Endothelial cell of umbilical vein (primary cell): ENCODE results near the gene SYNDIG1. TPM values are rescaled to one million over a fixed set of nuclear protein-coding genes. Genes with fewer than 3 reads are reported as not detected.

Source experiments
- BruUV-seq: library from RNA; stranded (reverse); fragments of 400-500 nt; replicated peaks from 2 replicates; lab custom pipeline; 2021; lab: Mats Ljungman, UMichigan
- CTCF ChIA-PET: fragments of 300-600, 350-600 bp; sonication (Branson Sonifier 250); formaldehyde crosslinking; loops from one replicate; lab custom pipeline; 2021; ENCODE audit warnings: antibody characterized with exemption, inconsistent platforms; lab: Charles Lee
- POLR2A ChIA-PET: fragments of 300-600, 350-600 bp; sonication (Branson Sonifier 250); formaldehyde crosslinking; loops from one replicate; lab custom pipeline; 2021; ENCODE audit warnings: antibody characterized with exemption, inconsistent platforms; lab: Charles Lee
- DNase-seq: peaks from one replicate; pipeline ENCODE4 v3.0.0-alpha.2; 2011; ENCODE audit warnings: low read depth, low spot score
- FAIRE-seq: peaks from 2 replicates; lab custom pipeline; 2011; peaks lifted over from hg19 to GRCh38; lab: Jason Lieb, UNC
- H2AFZ ChIP-seq: 2 replicates; pipeline ENCODE4 v1.6.0; 2012; ENCODE audit warnings: low read depth, low read length, control low read depth, inconsistent platforms
- H3K27ac ChIP-seq: 2 replicates; pipeline ENCODE4 v1.5.1; 2011; ENCODE audit warnings: low read depth, mild to moderate bottlenecking, control low read depth, low read length, moderate library complexity; ENCODE audit not compliant: insufficient read depth
- H3K27me3 ChIP-seq, 2 experiments: 2 replicates each; pipeline versions ENCODE4 v1.6.0 to v1.6.1; 2011; ENCODE audit warnings: low read length in 2 of 2, mixed read lengths in 1 of 2; ENCODE audit not compliant: control insufficient read depth in 2 of 2, insufficient read depth in 2 of 2
- H3K36me3 ChIP-seq, 2 experiments: 2 replicates in 1 of 2; 3 replicates in 1 of 2; pipeline ENCODE4 v1.5.1; 2011; ENCODE audit warnings: low read length in 2 of 2, mild to moderate bottlenecking in 1 of 2, moderate library complexity in 1 of 2; ENCODE audit not compliant: control insufficient read depth in 2 of 2, insufficient read depth in 2 of 2; ENCODE audit errors: extremely low read depth in 1 of 2
- H3K4me1 ChIP-seq: 3 replicates; pipeline ENCODE4 v1.5.1; 2011; ENCODE audit warnings: mild to moderate bottlenecking, low read length; ENCODE audit not compliant: control insufficient read depth, insufficient read depth; ENCODE audit errors: extremely low read depth
- H3K4me2 ChIP-seq: 2 replicates; pipeline ENCODE4 v1.6.1; 2011; ENCODE audit warnings: low read length, control low read depth, mixed read lengths; ENCODE audit not compliant: insufficient read depth
- H3K4me3 ChIP-seq, 3 experiments: fragments of 200-600 bp in 1 of 3; sonication (generic), shearing (Covaris generic) in 1 of 3; replicated peaks in 1 of 3; 2 replicates each; pipeline ENCODE4 v1.5.1; 2011 to 2016; ENCODE audit warnings: control low read depth in 3 of 3, low read length in 3 of 3, mild to moderate bottlenecking in 2 of 3, inconsistent platforms in 1 of 3, low read depth in 1 of 3, moderate library complexity in 1 of 3; ENCODE audit not compliant: insufficient read depth in 1 of 3
- H3K79me2 ChIP-seq: 2 replicates; pipeline ENCODE4 v1.6.0; 2012; ENCODE audit warnings: low read length, inconsistent platforms; ENCODE audit not compliant: control insufficient read depth, insufficient read depth
- H3K9ac ChIP-seq: replicated peaks from 2 replicates; pipeline ENCODE3; 2011; ENCODE audit warnings: low read length, control low read depth; ENCODE audit not compliant: insufficient read depth; ENCODE audit errors: extremely low read depth
- H3K9me1 ChIP-seq: replicated peaks from 3 replicates; pipeline ENCODE4 v1.6.0; 2011; ENCODE audit warnings: mild to moderate bottlenecking, low read length; ENCODE audit not compliant: control insufficient read depth, insufficient read depth; ENCODE audit errors: extremely low read depth
- H3K9me3 ChIP-seq: replicated peaks from 2 replicates; pipeline ENCODE4 v1.5.1; 2012; ENCODE audit warnings: low read length, inconsistent platforms; ENCODE audit not compliant: control insufficient read depth, insufficient read depth
- H4K20me1 ChIP-seq: replicated peaks from 2 replicates; pipeline ENCODE3; 2011; ENCODE audit warnings: mild to moderate bottlenecking, low read length; ENCODE audit not compliant: control insufficient read depth, insufficient read depth; ENCODE audit errors: extremely low read depth
- EZH2 ChIP-seq: IDR thresholded peaks from 2 replicates; pipeline ENCODE4 v1.6.1; 2012; ENCODE audit warnings: borderline replicate concordance, low read depth, mild to moderate bottlenecking, moderate library complexity, low read length, inconsistent platforms; ENCODE audit not compliant: severe bottlenecking
- FOS ChIP-seq: IDR thresholded peaks from 2 replicates; pipeline ENCODE4 v1.6.1; 2011; ENCODE audit warnings: mild to moderate bottlenecking, low read length, moderate library complexity, borderline replicate concordance; ENCODE audit not compliant: insufficient read depth
- GATA2 ChIP-seq: IDR thresholded peaks from 2 replicates; pipeline ENCODE4 v1.7.0; 2011; ENCODE audit warnings: low read depth, mild to moderate bottlenecking, moderate library complexity, mixed read lengths, low read length; ENCODE audit not compliant: insufficient read length, insufficient read depth
- JUN ChIP-seq: IDR thresholded peaks from 2 replicates; pipeline ENCODE4 v1.6.1; 2011; ENCODE audit warnings: borderline replicate concordance, low read depth; ENCODE audit not compliant: insufficient read length, insufficient read depth
- MAX ChIP-seq: IDR thresholded peaks from 2 replicates; pipeline ENCODE4 v1.6.1; 2011; ENCODE audit not compliant: insufficient read depth, insufficient read length
- POLR2A ChIP-seq: IDR thresholded peaks from 2 replicates; pipeline ENCODE4 v1.6.1; 2012; ENCODE audit warnings: low read depth, mild to moderate bottlenecking, control low read depth, low read length
- POLR2AphosphoS5 ChIP-seq: IDR thresholded peaks from 2 replicates; pipeline ENCODE4 v1.6.1; 2012; ENCODE audit warnings: low read depth, mild to moderate bottlenecking, control low read depth, low read length, moderate library complexity; ENCODE audit not compliant: insufficient read depth
- dilution Hi-C: fragments of 300-500 bp; cut with MboI; formaldehyde crosslinking; loops from one replicate; pipeline ENCODE4 v1.15.0; 2019; ENCODE audit warnings: low sequenced_read_pairs; ENCODE audit not compliant: extremely low pct_ligation_motif_present
- intact Hi-C: fragments of 100-400 bp; cut with micrococcal nuclease; formaldehyde crosslinking; loops from one replicate; pipeline ENCODE4 v1.10.0; 2022
- polyA plus RNA-seq, 4 experiments: library from polyadenylated mRNA; depleted of rRNA in 3 of 4; stranded (reverse) in 3 of 4; unstranded in 1 of 4; fragments of >200 nt; gene quantifications; 2 replicates each; pipeline versions ENCODE4 v1.2.1 to v1.2.3, GENCODE V29; 2011 to 2012; ENCODE audit warnings: missing spikeins in 1 of 4
- total RNA-seq: library from RNA; stranded (reverse); gene quantifications from 2 replicates; pipeline ENCODE4 v1.2.3, GENCODE V29; 2021
- TF ChIP-seq, protein P1 (sequence below), 2 donors: IDR thresholded peaks; 1 replicate in 1 of 2; 2 replicates in 1 of 2; pipeline ENCODE4 v1.5.1; 2011; ENCODE audit warnings: low read length in 2 of 2, mild to moderate bottlenecking in 2 of 2, moderate library complexity in 2 of 2, control low read depth in 1 of 2, inconsistent platforms in 1 of 2, low read depth in 1 of 2; ENCODE audit not compliant: insufficient read depth in 1 of 2; ENCODE audit errors: extremely low read depth in 1 of 2

The SYNDIG1 gene
- total and polyA plus RNA-seq, 2 donors (not counting 3 experiments of a cell fraction or from before 2014, with no cell fraction given), result not detected

DNA sequence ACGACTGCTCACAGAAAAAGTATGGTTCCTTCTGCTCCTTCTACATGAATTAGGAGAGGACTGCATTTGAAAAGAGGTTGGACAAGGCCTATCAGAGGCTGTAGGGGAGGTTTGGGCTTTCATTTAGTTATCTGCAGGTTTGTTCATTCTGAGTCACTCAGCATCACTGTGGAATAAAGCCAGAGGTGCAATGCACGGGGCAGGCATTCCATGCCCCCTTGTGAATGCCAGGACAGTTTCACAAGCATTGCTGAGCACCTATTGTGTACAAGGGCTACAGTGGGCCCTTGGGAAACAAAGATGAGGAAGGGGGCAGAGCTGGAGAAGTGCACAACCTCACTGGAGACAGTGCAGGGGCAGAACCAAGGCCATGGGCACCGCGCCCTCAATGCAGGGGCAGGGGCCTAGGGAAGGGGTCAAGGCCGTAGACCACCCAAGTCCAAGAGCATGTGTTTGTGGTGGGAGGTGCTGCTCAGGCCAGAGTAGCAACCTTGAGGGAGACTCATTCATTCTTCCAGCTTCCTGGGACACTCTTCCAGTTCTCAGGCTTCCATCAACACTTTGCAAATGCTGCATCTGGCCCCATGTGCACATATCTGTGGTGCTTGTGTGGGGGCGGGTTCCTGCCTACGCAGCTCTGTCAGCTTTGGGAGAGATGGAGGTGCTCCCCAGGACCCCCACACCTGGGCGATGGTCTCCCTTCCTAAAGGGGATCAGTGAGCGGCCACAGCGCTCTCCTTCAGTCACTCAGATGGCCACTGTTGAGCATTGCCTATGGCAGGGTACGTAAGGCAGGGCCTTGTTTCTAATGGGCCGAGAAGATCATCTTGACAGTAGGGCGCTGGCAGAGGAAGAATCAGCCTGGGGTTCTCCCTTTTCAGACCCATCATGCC lies 204.5 kb downstream of the SYNDIG1 start:
- Histone ChIP-seq H3K9me1 (no peaks in the 10 kb centered on the region), H3K9ac (no peak overlapping the region), H3K27me3 (no peaks in the 10 kb centered on the region), H3K4me1 (no peaks in the 10 kb centered on the region), H3K27ac (no peak overlapping the region), H3K36me3 (no peaks in the 10 kb centered on the region), H4K20me1 (no peaks in the 10 kb centered on the region), H3K4me2 (no peak overlapping the region), H3K9me3 (peaks cover 12% of the 10 kb centered on the region), H3K79me2 (no peaks in the 10 kb centered on the region), H3K4me3 (no peak overlapping the region), H2AFZ (no peak overlapping the region)
- DNase-seq (no peak), FAIRE-seq (no peak)
- BruUV-seq, result no TSS peak
- TF ChIP-seq POLR2A (no peak), GATA2 (no peak), MAX (no peak)
- dilution Hi-C loops, result no loop called here
- ChIA-PET CTCF (no interaction called here), POLR2A (no interaction called here)
- intact Hi-C loops, result no loop called here

- Histone ChIP-seq H2AFZ (no peak overlapping the region), H3K27ac (no peak overlapping the region), H3K9ac (no peak overlapping the region), H3K9me1 (no peaks in the 10 kb centered on the region), H3K36me3 (no peaks in the 10 kb centered on the region), H3K9me3 (peaks cover 12% of the 10 kb centered on the region), H3K4me3 (no peak overlapping the region), H3K79me2 (no peaks in the 10 kb centered on the region), H4K20me1 (no peaks in the 10 kb centered on the region), H3K27me3 (no peaks in the 10 kb centered on the region), H3K4me2 (no peak overlapping the region), H3K4me1 (no peaks in the 10 kb centered on the region)
- DNase-seq (no peak), FAIRE-seq (no peak)
- dilution Hi-C loops, result no loop called here
- ChIA-PET CTCF (no interaction called here), POLR2A (no interaction called here)
- intact Hi-C loops, result no loop called here
- TF ChIP-seq JUN, result no peak
- no peak for TF ChIP-seq EZH2
- TF ChIP-seq FOS, result no peak
- no peak for TF ChIP-seq MAX
- TF ChIP-seq POLR2AphosphoS5, result no peak
- TF ChIP-seq, protein P1, sequence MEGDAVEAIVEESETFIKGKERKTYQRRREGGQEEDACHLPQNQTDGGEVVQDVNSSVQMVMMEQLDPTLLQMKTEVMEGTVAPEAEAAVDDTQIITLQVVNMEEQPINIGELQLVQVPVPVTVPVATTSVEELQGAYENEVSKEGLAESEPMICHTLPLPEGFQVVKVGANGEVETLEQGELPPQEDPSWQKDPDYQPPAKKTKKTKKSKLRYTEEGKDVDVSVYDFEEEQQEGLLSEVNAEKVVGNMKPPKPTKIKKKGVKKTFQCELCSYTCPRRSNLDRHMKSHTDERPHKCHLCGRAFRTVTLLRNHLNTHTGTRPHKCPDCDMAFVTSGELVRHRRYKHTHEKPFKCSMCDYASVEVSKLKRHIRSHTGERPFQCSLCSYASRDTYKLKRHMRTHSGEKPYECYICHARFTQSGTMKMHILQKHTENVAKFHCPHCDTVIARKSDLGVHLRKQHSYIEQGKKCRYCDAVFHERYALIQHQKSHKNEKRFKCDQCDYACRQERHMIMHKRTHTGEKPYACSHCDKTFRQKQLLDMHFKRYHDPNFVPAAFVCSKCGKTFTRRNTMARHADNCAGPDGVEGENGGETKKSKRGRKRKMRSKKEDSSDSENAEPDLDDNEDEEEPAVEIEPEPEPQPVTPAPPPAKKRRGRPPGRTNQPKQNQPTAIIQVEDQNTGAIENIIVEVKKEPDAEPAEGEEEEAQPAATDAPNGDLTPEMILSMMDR (IDR thresholded peaks at IDR 0.05; ENCODE audit: extremely low read depth in 1 of 2, insufficient read depth in 1 of 2, low read depth in 1 of 2, low read length in 2 of 2), result no peak
- no TSS peak for BruUV-seq
Observed at GRCh38 chr20:24674921-24675605, 205.6 kb downstream of the SYNDIG1 start.
